Measurements from ENCODE around the gene PLA2G4C.

Gene PLA2G4C, protein sequence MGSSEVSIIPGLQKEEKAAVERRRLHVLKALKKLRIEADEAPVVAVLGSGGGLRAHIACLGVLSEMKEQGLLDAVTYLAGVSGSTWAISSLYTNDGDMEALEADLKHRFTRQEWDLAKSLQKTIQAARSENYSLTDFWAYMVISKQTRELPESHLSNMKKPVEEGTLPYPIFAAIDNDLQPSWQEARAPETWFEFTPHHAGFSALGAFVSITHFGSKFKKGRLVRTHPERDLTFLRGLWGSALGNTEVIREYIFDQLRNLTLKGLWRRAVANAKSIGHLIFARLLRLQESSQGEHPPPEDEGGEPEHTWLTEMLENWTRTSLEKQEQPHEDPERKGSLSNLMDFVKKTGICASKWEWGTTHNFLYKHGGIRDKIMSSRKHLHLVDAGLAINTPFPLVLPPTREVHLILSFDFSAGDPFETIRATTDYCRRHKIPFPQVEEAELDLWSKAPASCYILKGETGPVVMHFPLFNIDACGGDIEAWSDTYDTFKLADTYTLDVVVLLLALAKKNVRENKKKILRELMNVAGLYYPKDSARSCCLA

DNA sequence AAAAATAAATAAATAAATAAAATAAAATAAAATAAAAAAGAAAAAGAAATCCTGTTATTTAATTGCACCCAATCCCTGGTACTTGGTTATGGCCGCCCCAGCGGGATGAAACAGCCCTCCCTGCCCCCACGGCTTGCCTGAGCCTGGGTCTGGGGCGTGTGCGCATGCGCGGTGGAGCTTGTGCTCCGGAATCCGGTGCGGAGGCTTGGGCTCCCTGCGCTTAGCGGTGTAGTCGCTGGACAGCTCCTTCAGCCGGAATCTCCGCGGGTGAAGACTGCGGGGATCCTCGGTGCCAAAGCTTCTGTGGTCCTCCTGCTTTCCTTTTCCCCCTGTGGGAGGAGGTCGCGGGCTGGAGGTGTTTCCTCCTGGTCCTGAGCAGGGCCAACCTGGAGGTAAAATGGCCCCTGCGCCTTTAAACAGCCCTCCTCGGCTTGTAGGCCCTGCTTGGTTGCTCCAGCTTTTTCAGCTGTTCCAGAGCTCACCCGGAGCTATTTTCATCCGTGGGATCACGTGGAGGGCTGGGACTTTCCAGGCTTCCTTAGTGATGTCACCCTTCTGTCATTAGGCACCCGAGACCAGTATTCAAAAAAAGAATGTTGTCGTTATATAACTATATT is at the start of gene PLA2G4C:
TSS of gene PLA2G4C (minus strand) at position 468 of the 617 bp plus-strand sequence. CDS start 4,288 bp downstream, outside the sequence.
- DNase-seq (ENCODE audit: low read depth) = peak; percentile 80

DNA sequence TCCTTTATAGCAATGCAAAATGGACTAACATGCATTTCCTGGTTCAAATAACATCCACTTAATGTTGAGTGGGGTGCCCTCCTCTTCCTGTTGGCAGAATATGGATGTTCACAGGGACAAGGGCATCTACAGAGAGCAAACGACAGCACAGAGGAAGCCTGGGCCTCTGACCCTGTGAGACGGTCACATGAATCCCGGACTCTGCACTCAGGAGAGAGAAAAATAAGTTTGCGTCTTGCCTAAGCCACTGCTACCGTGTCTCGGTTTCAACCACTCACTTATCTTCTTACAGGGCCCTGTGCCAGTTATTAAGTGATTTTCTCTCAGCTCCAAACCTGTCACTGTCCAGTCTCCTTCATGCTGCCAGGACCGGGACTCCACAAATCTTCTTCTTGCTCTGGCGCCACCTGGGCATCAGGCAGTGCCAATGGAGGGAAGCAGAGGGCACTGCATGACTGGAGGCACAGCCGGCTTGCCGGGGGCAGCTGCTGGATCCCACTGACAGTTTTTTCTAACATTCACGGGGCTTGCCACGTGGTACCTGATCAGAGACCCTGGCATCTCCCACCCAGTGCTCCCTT is 47.7 kb upstream of the PLA2G4C start:
- DNase-seq (ENCODE audit: low read depth) = no peak

DNA sequence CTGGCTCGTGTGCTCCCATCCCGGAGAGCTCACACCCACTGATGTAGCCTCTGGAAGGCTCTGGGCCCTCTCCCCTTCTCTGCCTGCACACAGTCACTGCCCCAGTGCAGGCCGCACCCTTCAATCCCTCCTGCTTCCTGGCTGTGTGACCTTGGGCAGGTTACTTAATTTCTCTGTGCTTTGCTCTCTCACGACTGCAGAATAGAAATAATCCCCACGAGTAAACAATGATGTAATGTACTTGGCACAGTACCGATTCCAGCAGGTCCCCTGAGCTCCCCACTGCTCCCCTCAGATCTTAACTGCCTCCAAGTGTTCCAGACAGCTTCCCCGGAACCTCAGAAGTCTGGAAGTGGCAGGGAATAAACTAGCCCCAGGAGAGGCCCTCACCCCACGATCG is 43.4 kb upstream of the PLA2G4C start:
- DNase-seq (ENCODE audit: low read depth) = no peak

DNA sequence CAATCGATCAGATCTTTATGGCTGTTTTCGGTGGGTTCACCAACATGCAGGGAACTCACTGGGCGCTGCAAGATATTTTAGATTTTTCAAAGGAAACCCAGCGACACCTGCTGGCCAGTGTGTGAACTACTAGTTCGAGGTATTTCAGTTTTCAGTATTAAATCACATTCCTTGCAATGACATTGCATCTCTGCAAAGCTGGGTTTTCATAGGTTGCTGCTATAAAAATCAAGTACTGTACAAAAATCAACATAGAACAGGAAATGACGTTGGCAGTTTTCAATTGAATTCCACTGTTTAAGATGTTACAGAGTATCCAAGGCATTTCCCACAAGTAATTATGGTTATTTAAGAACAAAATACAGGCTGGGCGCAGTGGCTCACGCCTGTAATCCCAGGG is 41.9 kb upstream of the PLA2G4C start:
- DNase-seq (ENCODE audit: low read depth) = peak; percentile 37

DNA sequence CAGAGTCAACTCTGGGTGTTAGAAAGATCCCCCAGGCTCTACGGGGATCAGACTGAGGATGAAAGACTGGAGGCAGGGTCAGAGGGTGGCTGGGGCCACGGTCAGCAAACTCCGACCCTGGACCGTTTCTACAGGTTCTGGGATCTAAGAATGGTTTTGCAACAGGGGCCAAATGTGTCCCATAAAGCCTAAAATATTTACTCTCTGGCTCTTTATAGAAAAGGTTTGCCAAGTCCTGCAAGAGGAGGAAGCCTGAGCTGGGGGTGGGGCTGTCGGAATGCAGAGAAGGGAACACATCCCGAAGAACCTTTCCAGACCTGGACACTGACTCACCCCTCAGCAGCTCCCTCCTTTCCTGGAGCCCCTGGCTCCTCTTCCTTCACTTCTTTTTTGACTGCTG is 38.8 kb upstream of the PLA2G4C start:
- DNase-seq (ENCODE audit: low read depth) = no peak

DNA sequence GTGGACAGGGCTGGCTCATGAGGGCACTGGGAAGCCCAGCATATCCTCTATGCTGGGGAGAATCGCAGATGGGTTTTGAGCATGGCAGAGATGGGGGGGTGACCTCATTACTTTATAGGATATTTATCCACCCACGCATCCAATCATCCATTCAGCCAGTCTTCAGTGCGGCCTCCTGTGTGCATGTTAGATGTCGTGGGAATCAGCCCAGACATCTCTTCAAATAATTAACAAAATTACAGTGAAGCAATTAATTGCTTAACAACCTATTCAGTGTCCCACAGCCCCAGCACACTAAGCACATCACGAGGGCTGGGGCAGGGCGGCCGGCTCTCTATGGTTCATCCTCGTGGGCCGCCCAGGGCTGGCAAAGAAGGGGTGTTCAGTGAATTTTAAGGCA is 38.0 kb upstream of the PLA2G4C start:
- DNase-seq (ENCODE audit: low read depth) = no peak

DNA sequence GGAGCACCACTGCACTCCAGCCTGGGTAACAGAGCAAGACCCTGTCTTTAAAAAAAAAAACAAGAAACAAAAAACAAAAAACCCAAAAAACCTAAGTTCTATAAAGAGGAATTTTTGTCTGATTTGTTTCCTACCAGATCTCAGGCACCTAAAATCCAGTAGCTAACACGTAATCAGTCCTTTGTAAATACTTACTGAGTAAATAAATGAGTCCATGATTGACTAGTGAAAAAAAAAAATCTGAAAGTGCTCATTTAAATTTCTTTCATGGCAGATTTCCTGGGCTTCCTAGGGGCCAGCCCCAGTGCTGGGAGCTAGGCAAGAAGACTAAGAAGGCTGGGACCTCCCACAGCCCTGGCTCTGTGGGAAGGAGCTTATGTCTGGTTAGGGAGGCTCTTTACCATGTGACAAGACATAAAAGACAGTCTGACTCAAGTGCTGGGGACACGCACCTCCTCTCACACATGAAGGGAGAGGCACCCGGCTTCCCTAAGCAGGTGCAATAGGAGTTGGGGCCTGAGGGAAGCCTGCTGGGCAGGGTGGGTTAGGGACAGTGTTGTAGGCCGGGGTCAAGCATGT is 37.1 kb upstream of the PLA2G4C start:
- no peak for DNase-seq (ENCODE audit: low read depth)

DNA sequence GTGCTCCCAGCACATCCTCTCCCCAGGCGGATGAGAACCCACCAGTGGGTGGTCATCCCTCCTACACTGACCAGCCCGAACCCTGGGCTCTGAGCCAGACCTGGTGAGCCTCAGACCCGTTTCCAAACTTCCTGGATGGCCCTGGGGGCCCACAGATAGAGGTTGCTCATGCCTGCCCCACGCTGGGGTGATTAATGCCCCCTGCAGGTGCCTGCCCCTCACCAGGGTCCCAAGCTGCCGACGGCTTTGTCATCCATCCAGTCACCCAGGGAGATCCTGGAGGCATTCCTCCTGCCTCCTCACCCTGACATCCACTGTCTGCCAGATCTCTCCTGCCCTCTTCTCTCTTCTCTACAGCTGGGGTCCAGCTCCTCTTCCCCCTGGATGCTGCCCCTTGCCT is 28.4 kb upstream of the PLA2G4C start:
- DNase-seq (ENCODE audit: low read depth) = no peak

DNA sequence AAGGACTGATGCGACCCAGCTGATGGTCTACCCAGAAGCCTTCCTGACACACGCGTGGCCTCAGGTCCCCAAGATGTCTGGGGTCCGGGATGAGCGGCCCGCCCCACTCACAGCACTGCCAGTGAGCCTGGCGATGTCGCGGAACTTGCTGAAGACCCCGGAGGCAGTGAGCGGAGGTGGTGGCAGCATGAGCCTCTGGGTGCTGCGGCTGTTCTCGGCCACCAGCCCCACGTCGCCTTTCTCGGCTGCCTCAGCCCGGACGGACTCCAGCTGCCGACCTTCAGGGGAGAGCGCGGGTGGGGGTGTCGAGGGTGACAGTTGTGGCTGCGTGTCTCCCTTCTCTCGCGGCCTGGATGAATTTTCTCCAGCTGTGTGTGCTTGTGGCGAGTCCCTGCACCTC is 26.8 kb upstream of the PLA2G4C start:
- no peak for DNase-seq (ENCODE audit: low read depth)

DNA sequence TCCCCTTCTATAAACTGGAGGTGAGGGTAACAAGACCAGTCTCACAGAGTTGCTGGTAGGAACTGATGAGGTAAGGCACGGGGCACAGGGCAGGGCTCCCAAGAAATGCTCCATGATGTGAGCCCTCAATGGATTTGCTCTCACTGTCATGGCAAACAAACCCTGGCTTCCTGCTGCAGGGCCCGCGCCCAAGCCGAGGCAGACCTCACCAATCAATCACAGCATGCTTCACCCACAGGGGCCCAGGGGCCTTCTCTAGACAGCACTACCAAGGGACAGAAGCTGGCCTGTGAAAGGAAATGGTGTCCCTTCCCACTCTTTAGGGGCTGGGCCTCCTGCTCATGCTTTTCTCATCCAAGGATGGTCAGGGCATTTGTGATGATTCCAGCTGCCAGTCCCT is 25.9 kb upstream of the PLA2G4C start:
- no peak for DNase-seq (ENCODE audit: low read depth)

DNA sequence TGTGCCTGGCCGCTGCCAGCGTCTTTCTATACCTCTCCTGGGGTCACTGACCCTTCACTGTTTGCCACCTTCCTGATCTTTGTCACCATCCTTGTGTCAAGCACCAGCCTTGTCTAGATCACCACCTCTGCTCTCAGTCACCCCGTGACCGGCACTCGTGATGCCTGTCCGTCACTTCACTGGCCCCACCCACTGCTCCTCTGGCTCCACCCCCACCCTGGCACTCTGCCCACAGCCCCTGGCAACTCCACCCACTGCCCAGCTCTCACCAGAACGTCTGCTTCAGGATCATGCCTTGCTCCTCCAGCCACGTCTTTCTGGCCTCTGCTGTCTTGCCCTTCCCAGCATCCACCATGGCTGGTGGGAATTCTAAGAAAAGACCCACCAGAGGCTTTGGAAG is 24.8 kb upstream of the PLA2G4C start:
- DNase-seq (ENCODE audit: low read depth) = no peak

DNA sequence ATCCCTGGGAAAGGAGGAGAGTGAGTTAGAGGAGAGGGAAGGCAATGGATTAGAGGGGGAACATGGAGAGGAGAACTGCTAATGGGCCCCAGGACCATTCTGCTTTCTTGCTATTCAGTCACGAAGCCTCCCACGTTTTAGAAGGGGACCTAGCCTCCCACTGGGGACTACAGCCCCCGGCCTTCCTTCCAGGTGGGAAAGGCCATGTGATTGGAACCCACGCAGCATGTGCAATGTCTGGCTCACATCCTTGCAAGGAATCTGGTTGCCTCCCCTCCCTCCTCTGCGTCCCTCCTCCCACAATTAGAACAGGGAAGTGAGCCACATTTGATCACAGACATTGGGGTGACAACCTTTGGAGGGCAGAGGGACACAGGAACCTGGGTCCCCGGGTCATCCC is 22.5 kb upstream of the PLA2G4C start:
- no peak for DNase-seq (ENCODE audit: low read depth)

DNA sequence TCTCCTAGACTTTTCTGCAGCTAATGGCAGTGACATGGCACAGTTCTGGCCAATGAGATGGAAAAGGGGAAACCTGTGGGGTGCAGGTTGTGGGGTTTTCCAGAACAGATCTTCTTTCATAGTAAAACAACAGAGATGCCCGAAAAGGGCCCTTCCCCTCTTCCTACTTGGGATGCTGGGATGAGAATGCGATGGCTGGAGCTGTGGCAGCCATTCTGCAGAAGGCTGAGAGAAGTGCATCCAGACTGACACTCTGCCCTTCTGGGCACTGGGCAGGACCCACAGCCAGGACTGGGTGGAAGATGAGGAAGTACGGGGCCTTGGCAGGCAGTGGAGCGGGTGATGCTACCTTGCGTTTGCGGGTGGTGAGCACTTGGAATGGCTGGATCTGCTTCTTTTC is 16.9 kb upstream of the PLA2G4C start:
- no peak for DNase-seq (ENCODE audit: low read depth)

DNA sequence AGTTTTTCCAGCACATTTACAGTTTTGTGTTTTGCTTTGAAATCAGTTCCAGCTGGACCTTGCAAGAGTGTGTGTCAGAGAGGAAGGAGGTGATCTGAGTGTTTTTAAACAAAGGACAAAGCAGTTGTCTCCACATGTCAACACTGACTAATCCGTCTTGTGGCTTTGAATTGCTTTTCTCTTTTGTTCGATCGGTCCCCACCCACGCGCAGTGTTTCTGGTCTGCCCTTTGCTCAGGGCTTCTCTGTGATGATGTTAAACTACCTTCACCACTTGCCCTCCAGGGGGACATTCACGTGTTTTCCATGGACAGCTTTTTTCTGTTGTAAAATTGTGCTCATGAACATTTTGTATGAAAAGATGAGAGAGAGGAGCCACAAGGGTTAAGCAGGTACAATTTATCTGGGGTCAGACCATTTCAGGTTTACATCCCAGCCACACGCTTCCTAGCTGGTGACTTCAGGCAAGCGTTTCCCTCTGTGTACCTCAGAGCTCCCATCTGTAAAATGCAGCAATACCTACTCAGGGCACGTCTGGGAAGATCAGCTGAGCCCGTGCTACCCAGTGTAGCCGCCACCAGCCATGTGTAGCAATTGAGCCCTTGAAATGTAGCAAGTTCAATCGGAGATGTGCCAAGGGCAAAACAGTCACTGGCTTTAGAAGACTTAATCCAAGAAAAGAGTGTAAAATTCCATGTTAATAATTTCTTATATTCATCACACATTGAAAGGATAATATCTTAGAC is 13.5 kb upstream of the PLA2G4C start:
- peak; percentile 52 for DNase-seq (ENCODE audit: low read depth)

DNA sequence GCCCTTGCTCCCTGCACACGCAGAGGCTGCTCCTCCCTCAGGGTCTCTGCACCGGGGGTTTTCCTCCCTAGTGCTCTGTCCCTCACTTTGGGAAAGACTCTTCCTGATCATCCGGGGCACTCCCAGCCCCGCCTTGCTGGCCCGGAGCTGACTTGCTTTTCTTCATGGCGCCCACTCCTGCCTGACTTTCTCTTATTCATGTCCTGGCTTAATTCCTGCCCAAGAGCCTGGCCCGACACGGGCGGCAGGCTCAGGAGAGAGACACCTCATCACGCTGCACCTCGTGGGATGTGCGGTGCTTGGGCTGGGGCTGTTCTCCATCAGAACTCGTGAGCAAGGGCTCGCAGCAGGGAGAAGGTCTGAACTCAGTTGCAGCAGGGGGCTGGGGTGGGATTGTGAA is 11.8 kb upstream of the PLA2G4C start:
- DNase-seq (ENCODE audit: low read depth) = no peak

DNA sequence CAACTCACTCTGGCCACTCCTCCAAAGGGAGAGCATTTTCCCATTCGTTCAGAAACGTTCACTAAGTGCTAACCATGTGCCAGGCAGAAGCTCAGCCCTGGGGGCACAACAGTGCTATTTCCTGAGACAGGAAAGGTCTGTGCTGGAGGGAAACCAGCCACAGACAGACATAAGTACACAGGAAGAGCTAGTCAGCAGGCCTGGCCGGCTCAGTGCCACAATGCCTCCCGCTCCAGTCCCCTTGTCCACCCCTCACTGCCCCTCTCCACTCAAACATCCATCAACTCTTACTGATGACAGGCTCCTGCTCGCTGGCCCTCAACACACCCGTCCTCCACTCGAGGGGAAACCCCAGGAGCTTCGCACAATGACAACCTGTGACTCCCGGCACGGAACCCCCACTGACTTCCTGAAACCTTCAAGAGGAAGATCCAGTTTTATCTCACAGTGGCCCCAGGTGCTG is 11.3 kb upstream of the PLA2G4C start:
- no peak for DNase-seq (ENCODE audit: low read depth)

DNA sequence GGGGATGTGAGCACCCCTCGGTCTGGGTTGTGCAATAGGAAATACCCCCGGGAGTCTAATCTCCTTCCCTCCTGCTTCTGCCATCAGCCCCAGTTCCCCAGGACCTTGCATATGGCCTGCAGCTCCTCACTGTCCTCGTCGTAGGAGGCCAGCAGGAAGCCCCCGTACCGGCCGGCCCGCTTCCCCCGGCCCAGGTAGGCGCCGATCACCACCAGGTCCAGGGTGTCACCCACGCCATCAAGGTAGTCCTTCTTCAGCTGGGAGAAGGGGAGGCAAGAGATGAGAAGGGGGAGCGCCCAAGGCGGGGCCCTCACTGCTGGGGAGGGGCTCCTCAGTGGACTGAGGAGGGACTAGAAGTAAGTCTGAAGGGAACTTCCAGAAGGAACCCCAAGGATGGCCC is 10.4 kb upstream of the PLA2G4C start:
- no peak for DNase-seq (ENCODE audit: low read depth)

DNA sequence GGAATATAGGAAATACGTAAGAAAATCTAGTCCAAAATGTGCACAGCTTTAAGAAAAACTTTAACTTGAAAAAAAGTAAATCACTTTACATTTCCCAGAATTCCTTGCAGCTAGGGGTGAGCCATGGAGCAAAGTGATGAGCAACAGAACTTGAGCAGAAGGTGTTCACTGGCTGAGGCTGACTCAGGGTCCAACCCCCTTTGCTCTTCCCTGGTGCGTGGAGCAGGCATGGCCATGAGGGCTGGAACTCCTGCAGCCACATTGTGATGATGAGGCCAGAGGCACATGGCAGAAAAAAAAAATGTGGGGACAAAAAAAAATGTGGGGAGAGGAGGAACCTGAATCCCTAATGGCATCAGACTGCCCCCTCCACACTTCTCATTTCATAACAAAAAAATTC is 9.9 kb upstream of the PLA2G4C start:
- DNase-seq (ENCODE audit: low read depth) = no peak

DNA sequence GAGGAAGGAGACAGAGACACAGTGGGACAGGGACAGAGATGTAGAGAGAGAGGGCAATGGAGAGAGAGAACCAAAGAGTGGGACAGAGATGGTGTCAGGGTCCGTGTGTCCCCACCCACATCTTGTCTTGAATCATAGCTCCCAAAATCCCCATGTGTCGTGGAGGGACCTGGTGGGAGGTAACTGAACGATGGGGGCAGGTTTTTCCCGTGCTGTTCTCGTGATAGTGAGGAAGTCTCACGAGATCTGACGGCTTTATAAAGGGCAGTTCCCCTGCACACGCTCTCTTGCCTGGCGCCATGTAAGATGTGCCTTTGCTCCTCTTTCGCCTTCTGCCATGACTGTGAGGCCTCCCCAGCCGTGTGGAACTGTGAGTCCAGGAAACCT is 7.5 kb upstream of the PLA2G4C start:
- no peak for DNase-seq (ENCODE audit: low read depth)

DNA sequence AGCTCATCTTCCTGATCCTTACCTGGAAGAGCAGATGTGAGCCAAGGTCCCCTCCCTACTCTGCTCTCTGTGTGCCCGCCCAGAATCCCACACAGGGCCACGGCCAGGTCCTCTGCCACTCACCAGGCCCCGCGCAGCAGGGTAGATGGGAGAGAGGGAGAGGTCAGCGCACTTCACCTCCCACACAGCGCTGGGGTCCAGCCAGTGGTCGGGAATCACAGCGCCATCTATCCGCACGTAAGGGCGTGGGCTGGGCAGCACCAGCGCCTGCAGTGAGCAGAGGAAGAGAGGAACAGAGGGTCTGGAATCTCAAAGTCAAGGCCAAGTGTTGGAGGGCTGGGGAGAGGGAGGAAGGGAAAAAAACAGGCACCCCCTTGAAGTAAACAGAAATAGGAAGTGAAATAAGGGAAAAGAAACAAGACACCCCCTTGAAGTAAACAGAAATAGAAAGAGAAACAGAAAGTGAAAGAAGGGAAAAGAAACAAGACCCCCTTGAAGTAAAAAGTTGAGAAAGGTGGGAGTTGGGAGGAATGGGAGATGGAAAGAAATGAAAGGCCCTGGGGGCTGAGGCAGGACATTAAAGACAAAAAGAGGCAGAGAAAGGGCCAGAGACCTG is 7.0 kb upstream of the PLA2G4C start:
- DNase-seq (ENCODE audit: low read depth) = no peak

DNA sequence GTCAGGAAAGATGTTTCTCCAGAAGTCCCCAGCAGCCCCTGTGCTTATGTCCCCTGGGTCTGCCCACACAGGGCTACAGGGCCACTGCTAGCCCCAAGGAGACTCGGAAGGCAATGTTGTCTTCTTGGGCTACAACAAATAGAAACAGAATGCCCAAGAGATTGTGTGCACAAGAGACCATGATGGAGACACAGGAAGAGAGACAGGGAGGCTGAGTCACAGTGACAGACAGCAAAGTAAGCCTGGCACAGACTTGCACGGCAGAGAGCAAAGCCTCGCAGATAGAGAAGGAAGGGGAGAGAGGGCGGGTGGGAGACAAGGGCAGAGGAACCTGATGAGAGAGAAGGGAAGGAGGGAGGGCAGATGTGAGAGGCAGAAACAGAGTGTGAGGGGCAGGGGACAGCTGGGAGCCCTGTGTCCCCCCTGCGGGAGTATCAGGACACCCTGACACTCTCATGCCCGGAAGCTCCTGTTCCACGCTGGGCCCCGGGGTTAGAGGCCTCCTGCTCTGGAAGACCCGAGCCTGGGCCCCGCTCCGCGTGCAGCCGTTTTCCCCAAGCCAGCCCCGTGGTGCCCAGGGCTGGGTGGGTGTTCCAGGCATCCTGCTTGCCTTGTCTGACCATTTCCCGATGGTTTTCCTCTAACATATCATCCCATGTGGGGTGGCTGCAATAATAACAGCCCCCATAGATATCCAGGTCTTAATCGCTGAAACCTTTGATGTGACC is 2.7 kb upstream of the PLA2G4C start:
- no peak for DNase-seq (ENCODE audit: low read depth)

Measured in activated T-cell treated with anti-CD3 and anti-CD28 coated beads for 48 hours (primary cell).